Measurements from ENCODE around the gene ONECUT1. TPM values are rescaled to one million over a fixed set of nuclear protein-coding genes. Genes with fewer than 3 reads are reported as not detected.

The ONECUT1 gene
- total RNA-seq, 1 experiment from 2014 or later, result 35.9 TPM

GRCh38 chr15:52801748-52802085 is 11.6 kb upstream of the ONECUT1 start:
- Mint-ChIP-seq H3K36me3 (peaks cover 39% of the 10 kb centered on the region), H3K4me1 (peaks cover 72% of the 10 kb centered on the region), H3K4me3 (peak overlapping the region; percentile 94), H3K9me3 (no peaks in the 10 kb centered on the region), H3K27ac (no peak overlapping the region), H3K27me3 (ENCODE audit: low read depth) (peaks cover 71% of the 10 kb centered on the region)
- POLR2A ChIA-PET, result no interaction called here
- CTCF ChIA-PET, result interaction anchor here (0.6 kb wide), 1 partner anchor 10 kb away, joined by 3 read pairs; no protein-coding TSS in a partner anchor
- no peak for TF ChIP-seq SP1 (CRISPR knock-in tag; conservative IDR thresholded peaks at IDR 0.05)
- TF ChIP-seq MYBL2 (CRISPR knock-in tag; IDR thresholded peaks at IDR 0.05), result no peak
- no peak for TF ChIP-seq AFF4 (CRISPR knock-in tag; IDR thresholded peaks at IDR 0.05; ENCODE audit: borderline replicate concordance)
- TF ChIP-seq ZNF512 (CRISPR knock-in tag; IDR thresholded peaks at IDR 0.05; ENCODE audit: borderline replicate concordance), result no peak
- no peak for TF ChIP-seq E2F1 (CRISPR knock-in tag; IDR thresholded peaks at IDR 0.05)
- no peak for TF ChIP-seq NR2C2 (CRISPR knock-in tag; IDR thresholded peaks at IDR 0.05)
- no peak for TF ChIP-seq TEAD4 (CRISPR knock-in tag; IDR thresholded peaks at IDR 0.05)
- no peak for TF ChIP-seq ZBTB21 (CRISPR knock-in tag; IDR thresholded peaks at IDR 0.05; ENCODE audit: borderline replicate concordance)
- TF ChIP-seq CREM (CRISPR knock-in tag; IDR thresholded peaks at IDR 0.05), result no peak
- no peak for TF ChIP-seq ATF6 (CRISPR knock-in tag; IDR thresholded peaks at IDR 0.05)
- no peak for TF ChIP-seq SOX15 (CRISPR knock-in tag; IDR thresholded peaks at IDR 0.05)
- no peak for TF ChIP-seq GABPB1 (CRISPR knock-in tag; IDR thresholded peaks at IDR 0.05)
- TF ChIP-seq, protein P1, sequence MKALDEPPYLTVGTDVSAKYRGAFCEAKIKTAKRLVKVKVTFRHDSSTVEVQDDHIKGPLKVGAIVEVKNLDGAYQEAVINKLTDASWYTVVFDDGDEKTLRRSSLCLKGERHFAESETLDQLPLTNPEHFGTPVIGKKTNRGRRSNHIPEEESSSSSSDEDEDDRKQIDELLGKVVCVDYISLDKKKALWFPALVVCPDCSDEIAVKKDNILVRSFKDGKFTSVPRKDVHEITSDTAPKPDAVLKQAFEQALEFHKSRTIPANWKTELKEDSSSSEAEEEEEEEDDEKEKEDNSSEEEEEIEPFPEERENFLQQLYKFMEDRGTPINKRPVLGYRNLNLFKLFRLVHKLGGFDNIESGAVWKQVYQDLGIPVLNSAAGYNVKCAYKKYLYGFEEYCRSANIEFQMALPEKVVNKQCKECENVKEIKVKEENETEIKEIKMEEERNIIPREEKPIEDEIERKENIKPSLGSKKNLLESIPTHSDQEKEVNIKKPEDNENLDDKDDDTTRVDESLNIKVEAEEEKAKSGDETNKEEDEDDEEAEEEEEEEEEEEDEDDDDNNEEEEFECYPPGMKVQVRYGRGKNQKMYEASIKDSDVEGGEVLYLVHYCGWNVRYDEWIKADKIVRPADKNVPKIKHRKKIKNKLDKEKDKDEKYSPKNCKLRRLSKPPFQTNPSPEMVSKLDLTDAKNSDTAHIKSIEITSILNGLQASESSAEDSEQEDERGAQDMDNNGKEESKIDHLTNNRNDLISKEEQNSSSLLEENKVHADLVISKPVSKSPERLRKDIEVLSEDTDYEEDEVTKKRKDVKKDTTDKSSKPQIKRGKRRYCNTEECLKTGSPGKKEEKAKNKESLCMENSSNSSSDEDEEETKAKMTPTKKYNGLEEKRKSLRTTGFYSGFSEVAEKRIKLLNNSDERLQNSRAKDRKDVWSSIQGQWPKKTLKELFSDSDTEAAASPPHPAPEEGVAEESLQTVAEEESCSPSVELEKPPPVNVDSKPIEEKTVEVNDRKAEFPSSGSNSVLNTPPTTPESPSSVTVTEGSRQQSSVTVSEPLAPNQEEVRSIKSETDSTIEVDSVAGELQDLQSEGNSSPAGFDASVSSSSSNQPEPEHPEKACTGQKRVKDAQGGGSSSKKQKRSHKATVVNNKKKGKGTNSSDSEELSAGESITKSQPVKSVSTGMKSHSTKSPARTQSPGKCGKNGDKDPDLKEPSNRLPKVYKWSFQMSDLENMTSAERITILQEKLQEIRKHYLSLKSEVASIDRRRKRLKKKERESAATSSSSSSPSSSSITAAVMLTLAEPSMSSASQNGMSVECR (CRISPR knock-in tag; IDR thresholded peaks at IDR 0.05; ENCODE audit: borderline replicate concordance), result no peak
- TF ChIP-seq, protein P2, sequence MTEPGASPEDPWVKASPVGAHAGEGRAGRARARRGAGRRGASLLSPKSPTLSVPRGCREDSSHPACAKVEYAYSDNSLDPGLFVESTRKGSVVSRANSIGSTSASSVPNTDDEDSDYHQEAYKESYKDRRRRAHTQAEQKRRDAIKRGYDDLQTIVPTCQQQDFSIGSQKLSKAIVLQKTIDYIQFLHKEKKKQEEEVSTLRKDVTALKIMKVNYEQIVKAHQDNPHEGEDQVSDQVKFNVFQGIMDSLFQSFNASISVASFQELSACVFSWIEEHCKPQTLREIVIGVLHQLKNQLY (CRISPR knock-in tag; IDR thresholded peaks at IDR 0.05), result no peak
- TF ChIP-seq ZNF232 (CRISPR knock-in tag; IDR thresholded peaks at IDR 0.05), result no peak
- TF ChIP-seq CDX4 (CRISPR knock-in tag; IDR thresholded peaks at IDR 0.05; ENCODE audit: borderline replicate concordance), result no peak
- TF ChIP-seq USF1 (CRISPR knock-in tag; IDR thresholded peaks at IDR 0.05), result no peak
- DNase-seq (ENCODE audit: low spot score), result no peak
- no peak for ATAC-seq
